Activated T-helper 1 cell treated with anti-CD3 and anti-CD28 coated beads, Interleukin-12 subunit alpha, Interleukin-12 subunit beta, Interleukin-2, Interleukin-4 antibody, amounts not matched to agents 30 ng/mL and 10 ng/mL and 1 ng/mL, durations not matched to agents 14 hours and 24 hours and 36 hours (primary cell): ENCODE measurements around the gene TOMM22. TPM values are rescaled to one million over a fixed set of nuclear protein-coding genes. Genes with fewer than 3 reads are reported as not detected.

Source experiments
- DNase-seq: peaks from one replicate; pipeline ENCODE4 v3.0.0; 2021; ENCODE audit warnings: low spot score
- H3K27ac Mint-ChIP-seq: one replicate; pipeline ENCODE4 v1.8.0; 2021; ENCODE audit warnings: mild to moderate bottlenecking, mixed read lengths
- H3K27me3 Mint-ChIP-seq: one replicate; pipeline ENCODE4 v1.8.0; 2022; ENCODE audit warnings: mild to moderate bottlenecking, moderate library complexity, mixed read lengths; ENCODE audit not compliant: insufficient read depth
- H3K36me3 Mint-ChIP-seq: one replicate; pipeline ENCODE4 v1.8.0; 2021; ENCODE audit warnings: low read depth, mixed read lengths
- H3K4me1 Mint-ChIP-seq: one replicate; pipeline ENCODE4 v1.8.0; 2021; ENCODE audit warnings: low read depth, mixed read lengths
- H3K4me3 Mint-ChIP-seq: one replicate; pipeline ENCODE4 v1.8.0; 2021; ENCODE audit warnings: mild to moderate bottlenecking, moderate library complexity, mixed read lengths
- H3K9me3 Mint-ChIP-seq: one replicate; pipeline ENCODE4 v1.8.0; 2021; ENCODE audit warnings: mixed read lengths
- intact Hi-C: fragments of 100-400 bp; cut with micrococcal nuclease; formaldehyde crosslinking; loops from one replicate; pipeline ENCODE4 v1.15.1; 2024
- total RNA-seq: library from RNA; stranded (reverse); gene quantifications from 2 replicates; pipeline ENCODE4 v1.2.3, GENCODE V29; 2022

TOMM22 gene
- total RNA-seq, 1 donor from 2014 or later = 153 TPM

- no peak for DNase-seq
- no peaks in the 10 kb centered on the region for H3K9me3 Mint-ChIP-seq
- H3K27me3 Mint-ChIP-seq = no peaks in the 10 kb centered on the region
- peak overlapping the region; percentile 67 for H3K27ac Mint-ChIP-seq
- H3K4me3 Mint-ChIP-seq = no peak overlapping the region
- peaks cover 45% of the 10 kb centered on the region for H3K36me3 Mint-ChIP-seq
- peaks cover 50% of the 10 kb centered on the region for H3K4me1 Mint-ChIP-seq
- intact Hi-C loops = no loop called here
These were observed 52.8 kb downstream of the TOMM22 start for GRCh38 chr22:38734421-38735100.

Other genes starting within 250 kb of the TOMM22 start
- gene KCNJ4, start 226.8 kb upstream of the TOMM22 start, total RNA-seq = not detected in 2 replicates
- 1.1 and 1.3 TPM in 2 replicates for gene KDELR3, start 213.9 kb upstream of the TOMM22 start, total RNA-seq
- gene DDX17, start 175.6 kb upstream of the TOMM22 start, total RNA-seq = 356 and 358 TPM in 2 replicates
- gene DMC1, start 111.8 kb upstream of the TOMM22 start, total RNA-seq = 11.2 and 11.7 TPM in 2 replicates
- 0.16 and 0.78 TPM in 2 replicates for gene FAM227A, start 25.6 kb upstream of the TOMM22 start, total RNA-seq
- gene CBY1, start 25.3 kb upstream of the TOMM22 start, total RNA-seq = 8.6 and 8.8 TPM in 2 replicates
- gene JOSD1, start 19.0 kb downstream of the TOMM22 start, total RNA-seq = 77.7 and 86.0 TPM in 2 replicates
- gene GTPBP1, start 24.0 kb downstream of the TOMM22 start, total RNA-seq = 102 and 111 TPM in 2 replicates
- 146 and 154 TPM in 2 replicates for gene SUN2, start 74.0 kb downstream of the TOMM22 start, total RNA-seq
- 5.0 TPM in 2 replicates for gene DNAL4, start 112.2 kb downstream of the TOMM22 start, total RNA-seq
- gene NPTXR, start 162.1 kb downstream of the TOMM22 start, total RNA-seq = 1.2 and 1.3 TPM in 2 replicates
- 171 and 178 TPM in 2 replicates for gene CBX6, start 190.3 kb downstream of the TOMM22 start, total RNA-seq